ENCODE data around the gene YKT6.
"Not testable (repeated sequence)": the region's sequence is repeated elsewhere in the genome, so short reads cannot be mapped to it uniquely, and the experiment has no call there.

YKT6 gene

GRCh38 chr7:44172803-44173424, 27.9 kb upstream of the YKT6 start:
- DNase-seq: peak; percentile 14

GRCh38 chr7:44173911-44174693, 26.7 kb upstream of the YKT6 start:
- no peak for DNase-seq

DNA sequence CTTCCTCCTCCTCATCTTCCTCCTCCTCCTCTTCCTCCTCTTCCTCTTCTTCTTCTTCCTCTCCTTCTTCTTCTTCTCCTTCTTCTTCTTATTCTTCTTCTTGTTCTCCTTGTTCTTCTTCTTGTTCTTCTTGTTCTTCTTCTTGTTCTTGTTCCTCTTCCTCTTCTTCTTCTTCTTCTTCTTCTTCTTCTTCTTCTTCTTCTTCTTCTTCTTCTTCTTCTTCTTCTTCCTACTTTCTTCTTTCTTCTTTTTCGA, 26.2 kb upstream of the YKT6 start:
- DNase-seq: not testable (repeated sequence)

DNA sequence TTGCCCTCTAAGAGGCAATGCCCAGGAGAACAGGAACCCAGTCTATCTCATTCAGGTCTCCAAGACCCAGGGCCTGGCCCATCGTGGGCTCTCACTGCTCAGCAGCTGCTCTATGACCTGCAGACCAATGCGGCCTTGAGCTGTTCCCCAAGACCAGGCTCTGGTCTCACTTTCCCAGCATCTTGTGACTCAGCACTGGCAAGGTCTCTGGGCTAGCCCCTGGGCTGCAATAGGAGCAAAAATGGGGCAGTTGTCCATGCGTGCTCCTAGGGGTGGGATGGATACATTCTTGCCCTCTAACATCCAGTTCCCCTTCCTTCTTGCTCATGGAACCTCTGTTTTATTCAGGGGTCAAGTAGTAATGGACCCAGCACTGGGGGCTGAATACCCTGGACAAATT, 25.0 kb upstream of the YKT6 start:
- DNase-seq: no peak

DNA sequence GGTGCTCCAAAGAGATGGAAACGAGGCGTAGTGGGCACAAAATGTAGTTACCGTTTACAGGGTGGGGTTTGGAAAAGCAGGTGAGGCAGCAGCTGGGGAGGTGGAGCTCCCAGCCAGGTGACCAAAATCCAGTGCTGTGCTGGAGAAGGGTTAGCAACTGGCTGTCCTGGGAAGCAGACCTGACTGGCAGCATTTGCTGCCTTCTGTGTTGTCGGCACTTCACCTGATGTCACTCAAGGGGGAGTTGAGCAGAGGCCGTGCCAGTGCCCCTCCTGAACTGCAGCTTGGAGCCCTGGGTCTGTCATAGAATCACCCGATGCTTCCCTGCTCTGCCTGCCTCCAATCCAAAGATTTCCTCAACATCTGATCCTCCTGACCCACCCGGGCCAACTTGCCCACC, 24.3 kb upstream of the YKT6 start:
- DNase-seq: no peak

GRCh38 chr7:44177570-44178131, 23.1 kb upstream of the YKT6 start:
- DNase-seq: no peak

DNA sequence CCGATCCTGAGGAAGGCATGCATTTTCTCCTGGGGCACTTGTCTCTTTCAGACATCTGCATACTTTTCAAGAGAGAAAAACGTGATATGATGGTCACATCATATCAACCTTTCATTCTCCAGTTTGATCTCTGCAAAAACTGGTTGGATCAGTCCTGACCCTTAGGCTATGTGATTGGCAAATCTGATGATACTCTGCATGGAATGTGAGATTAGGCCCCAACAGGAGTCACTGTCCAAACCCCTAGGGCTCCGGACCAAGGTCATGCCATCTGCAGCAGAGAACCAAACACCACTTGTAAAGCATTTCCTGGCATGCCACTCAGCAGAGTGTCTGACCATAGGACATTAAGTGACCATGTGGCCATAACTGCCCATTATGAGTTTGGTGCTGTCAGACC, 20.1 kb upstream of the YKT6 start:
- DNase-seq: no peak

DNA sequence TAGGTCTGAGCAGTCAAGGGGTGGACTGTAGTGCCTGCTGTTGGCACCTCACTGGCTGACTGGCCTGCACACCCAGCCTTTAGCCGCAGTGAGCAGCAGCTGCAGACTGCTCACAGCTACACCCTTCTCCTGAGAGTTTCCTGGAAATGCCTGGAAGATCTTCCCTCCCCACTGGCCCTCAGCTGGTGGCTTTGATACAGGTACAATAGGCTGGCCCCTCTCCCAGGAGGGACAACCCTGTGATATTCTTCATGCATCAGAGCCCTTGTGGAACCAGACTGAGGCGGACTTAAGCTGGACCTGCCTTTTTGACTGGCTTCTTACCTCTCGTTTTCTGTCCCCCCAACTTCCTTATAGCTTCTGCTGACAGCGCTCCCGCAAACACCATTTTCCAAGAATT, 18.0 kb upstream of the YKT6 start:
- no peak for DNase-seq

DNA sequence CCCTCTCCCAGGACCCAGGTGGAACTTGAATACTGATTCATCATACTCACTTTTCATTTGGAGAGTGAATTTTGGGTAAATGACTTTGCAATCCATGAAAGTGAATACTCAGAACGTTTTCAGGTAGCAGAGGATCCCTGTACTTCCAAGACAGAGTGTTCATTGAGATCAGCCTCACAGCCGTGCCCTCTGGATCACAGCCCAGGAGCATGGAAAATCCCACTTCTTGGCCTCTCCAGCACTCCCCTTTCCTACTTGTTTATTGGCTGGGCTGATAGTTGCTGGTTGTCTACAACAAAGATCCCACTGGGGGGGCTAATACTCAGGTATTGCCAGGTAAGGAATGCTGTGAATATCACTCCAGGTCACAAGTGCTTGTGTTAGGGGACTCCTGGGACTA, 17.4 kb upstream of the YKT6 start:
- no peak for DNase-seq

GRCh38 chr7:44184206-44184872, 16.4 kb upstream of the YKT6 start:
- no peak for DNase-seq

GRCh38 chr7:44184873-44185446, 15.8 kb upstream of the YKT6 start:
- no peak for DNase-seq

DNA sequence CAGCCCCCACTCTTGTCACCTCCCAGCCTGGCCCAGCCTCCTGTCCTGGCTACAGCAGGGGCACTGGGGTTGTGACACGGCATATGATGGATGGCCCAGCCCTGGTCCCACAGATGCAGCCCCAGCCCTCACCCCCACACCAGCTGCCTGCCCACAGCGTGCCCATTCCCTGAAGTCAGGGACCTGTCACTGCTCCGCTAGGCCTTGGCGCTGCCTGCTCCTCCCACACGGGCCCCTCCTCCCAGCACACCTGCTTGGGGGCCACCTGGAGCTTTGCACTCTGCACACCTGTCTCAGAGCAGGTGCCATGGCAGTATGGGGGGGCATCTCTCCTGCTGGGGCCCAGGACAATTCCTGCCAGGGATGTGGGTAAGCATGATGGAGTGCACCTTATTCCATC, 15.0 kb upstream of the YKT6 start:
- no peak for DNase-seq

DNA sequence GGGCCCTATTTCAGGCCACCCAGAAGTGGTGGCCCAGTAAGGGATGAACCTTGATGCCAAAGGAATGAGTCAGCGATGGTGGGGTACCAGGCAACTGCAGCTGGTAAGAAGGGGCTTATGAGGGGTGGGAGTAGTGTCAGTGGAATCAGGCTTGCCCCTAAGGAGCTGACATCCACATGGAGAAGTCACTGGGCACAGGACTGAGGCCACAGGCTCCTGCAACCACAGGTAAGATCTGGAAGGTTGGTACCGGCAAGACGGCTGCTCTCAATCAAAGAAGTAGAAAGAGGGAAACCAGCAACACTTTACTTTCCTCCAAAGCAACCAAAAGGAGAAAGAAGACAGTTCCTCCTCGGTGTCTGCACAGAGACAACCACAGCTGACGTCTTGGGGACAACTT, 14.0 kb upstream of the YKT6 start:
- no peak for DNase-seq

GRCh38 chr7:44187636-44188416, 13.0 kb upstream of the YKT6 start:
- no peak for DNase-seq

DNA sequence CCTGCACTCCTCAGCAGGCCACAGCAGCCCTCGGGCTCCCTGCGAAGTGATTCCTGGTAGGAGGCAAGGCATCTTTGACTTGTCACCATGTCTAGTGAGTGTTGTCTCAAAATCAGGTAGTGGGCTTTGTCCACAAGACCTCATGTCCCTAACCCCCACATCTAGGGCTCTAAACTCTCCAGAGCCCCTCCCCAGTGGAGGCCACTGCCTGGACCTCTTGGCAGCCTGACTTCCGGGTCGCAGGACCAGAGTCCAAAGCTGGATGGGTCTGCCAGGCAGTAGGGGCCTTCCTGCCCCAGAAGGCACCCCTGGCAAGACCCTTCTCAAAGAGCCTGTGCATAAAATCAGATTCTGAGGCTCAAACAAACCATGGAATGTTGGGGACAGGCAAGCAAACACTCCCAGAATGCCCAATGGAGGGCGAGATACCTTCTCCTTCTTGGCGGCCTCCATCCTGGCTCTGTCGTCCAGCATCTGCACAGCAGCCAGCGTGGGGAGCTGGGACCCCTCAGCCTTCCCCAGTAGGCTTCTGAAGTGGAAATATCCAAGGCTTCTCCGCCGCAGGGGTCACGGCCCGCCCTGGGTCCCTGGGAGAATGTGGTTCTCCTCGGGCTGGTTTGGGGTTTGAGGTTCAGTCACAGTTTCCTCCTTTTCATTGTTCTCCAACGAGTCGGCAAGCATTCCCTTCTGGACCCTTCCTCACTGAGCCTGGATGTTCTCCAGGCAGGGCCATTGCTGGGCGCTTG, 12.1 kb upstream of the YKT6 start:
- DNase-seq: no peak

DNA sequence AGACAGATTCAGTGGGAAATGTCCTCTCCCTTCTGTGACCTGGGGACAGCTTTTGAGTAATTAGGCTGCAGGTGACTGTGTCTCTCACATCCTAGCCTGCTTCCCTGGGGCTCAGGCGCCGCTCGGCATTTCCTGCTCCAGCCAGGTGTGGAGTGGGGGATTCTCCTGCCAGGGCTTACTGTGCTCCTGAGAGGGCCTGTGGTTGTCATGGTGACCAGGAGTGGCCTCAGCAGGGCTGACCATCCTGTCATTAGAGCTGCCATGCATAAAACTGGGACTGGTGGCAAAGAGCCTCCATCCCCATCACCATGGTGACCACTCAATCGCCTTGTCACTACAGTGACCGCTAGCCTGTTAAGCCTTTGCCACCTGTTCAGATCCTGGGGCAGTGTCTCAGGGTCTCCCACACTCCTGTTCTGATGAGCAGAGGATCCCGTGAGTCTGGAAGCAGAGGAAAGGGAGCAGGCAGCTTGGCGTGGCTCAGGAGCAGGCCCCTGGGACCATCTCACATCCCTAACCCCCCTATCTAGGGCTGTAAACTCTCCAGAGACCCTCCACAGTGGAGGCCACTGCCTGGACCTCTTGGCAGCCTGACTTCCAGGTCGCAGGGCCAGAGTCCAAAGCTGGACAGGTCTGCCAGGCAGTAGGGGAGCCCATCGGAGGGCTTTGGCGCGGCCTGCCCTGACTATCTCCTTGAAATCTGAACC, 11.3 kb upstream of the YKT6 start, which contains the start of gene GCK:
GCK (minus strand) TSS at position 154 of the 707 bp plus-strand sequence. CDS start 486 bp downstream, outside the sequence.
- peak; percentile 66 for DNase-seq

- DNase-seq: no peak
Measured at GRCh38 chr7:44189993-44190872, 10.5 kb upstream of the YKT6 start.

- no peak for DNase-seq
Measured at GRCh38 chr7:44191171-44191570, 9.6 kb upstream of the YKT6 start.

DNA sequence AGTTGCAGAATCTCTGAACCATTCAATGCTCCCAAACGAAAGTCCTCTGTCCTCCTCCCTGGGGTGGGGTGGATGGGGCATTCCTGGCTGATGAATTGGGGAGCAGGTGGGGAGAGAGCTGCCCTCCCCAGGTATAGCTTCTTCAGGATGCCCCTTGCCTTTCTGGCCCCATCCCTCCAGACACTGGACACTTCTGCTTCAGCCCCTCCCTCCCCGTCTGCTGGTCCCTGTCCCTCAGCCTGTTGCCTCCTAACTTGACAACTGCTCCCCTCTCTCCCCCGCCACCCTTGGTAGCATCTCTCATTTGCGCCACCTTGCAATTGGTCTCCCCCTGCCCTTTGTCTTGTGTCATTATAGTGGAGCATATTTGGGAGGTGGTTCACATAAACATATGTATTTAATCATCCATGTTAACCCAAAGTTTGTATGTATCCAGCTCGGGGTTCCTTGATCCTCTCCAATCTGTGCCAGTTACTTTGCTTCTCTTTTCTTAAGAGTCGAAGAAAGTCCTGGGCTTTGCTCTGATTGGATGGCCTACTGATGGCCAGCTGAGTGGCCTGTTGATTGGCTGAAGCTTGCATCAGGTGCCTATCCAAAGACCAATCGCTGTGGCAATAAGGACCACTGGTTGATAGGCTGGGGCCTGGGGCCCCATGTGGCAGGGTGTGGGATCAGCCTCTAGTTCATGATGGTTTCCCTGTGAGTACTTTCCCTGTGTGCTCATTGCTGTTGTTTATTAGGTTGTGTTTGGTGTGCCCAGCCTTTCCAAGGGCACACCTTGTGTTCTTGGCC, 7.6 kb upstream of the YKT6 start:
- DNase-seq: no peak

GRCh38 chr7:44194069-44194468, 6.7 kb upstream of the YKT6 start:
- no peak for DNase-seq
